ENCODE results near the gene UVRAG. TPM values are rescaled to one million over a fixed set of nuclear protein-coding genes. Genes with fewer than 3 reads are reported as not detected.

The UVRAG gene
- total RNA-seq, 1 experiment from 2014 or later, result 29.5 TPM

- ChIA-PET POLR2A (no interaction called here), CTCF (interaction anchor here (0.6 kb wide), 1 partner anchor 392 kb away, joined by 3 read pairs; no protein-coding TSS in a partner anchor)
- Histone ChIP-seq H3K36me3 (ENCODE audit: control insufficient read depth, insufficient read depth, low read length) (no peaks in the 10 kb centered on the region), H3K27me3 (ENCODE audit: control insufficient read depth, insufficient read depth, low read length) (no peaks in the 10 kb centered on the region), H3K27ac (ENCODE audit: low read length) (no peak overlapping the region), H3K4me3 (ENCODE audit: low read depth in 2 of 2, low read length in 2 of 2) (no peak overlapping the region), H3K9me3 (ENCODE audit: control insufficient read depth, insufficient read depth, low read depth, low read length) (no peaks in the 10 kb centered on the region), H3K4me1 (ENCODE audit: control insufficient read depth, insufficient read depth, low read length) (no peaks in the 10 kb centered on the region)
- ATAC-seq (no peak), DNase-seq (ENCODE audit: low read depth, low spot score) (no peak)
- in situ Hi-C loops (cut with HindIII; ENCODE audit: low pct_unique_long_range_greater_than_20kb, low sequenced_read_pairs), result no loop called here
- intact Hi-C loops (cut with micrococcal nuclease; ENCODE audit: unreplicated experiment), result no loop called here
- BruUV-seq (replicated peaks), result no TSS peak
- TF ChIP-seq TCF7L2 (IDR thresholded peaks at IDR 0.05; ENCODE audit: low read depth, low read length), result no peak
- TF ChIP-seq, protein P1, sequence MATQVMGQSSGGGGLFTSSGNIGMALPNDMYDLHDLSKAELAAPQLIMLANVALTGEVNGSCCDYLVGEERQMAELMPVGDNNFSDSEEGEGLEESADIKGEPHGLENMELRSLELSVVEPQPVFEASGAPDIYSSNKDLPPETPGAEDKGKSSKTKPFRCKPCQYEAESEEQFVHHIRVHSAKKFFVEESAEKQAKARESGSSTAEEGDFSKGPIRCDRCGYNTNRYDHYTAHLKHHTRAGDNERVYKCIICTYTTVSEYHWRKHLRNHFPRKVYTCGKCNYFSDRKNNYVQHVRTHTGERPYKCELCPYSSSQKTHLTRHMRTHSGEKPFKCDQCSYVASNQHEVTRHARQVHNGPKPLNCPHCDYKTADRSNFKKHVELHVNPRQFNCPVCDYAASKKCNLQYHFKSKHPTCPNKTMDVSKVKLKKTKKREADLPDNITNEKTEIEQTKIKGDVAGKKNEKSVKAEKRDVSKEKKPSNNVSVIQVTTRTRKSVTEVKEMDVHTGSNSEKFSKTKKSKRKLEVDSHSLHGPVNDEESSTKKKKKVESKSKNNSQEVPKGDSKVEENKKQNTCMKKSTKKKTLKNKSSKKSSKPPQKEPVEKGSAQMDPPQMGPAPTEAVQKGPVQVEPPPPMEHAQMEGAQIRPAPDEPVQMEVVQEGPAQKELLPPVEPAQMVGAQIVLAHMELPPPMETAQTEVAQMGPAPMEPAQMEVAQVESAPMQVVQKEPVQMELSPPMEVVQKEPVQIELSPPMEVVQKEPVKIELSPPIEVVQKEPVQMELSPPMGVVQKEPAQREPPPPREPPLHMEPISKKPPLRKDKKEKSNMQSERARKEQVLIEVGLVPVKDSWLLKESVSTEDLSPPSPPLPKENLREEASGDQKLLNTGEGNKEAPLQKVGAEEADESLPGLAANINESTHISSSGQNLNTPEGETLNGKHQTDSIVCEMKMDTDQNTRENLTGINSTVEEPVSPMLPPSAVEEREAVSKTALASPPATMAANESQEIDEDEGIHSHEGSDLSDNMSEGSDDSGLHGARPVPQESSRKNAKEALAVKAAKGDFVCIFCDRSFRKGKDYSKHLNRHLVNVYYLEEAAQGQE (IDR thresholded peaks at IDR 0.05; ENCODE audit: insufficient read depth in 1 of 2, low read depth in 2 of 2, low read length in 1 of 2), result no peak
- TF ChIP-seq SIN3A (IDR thresholded peaks at IDR 0.05; ENCODE audit: borderline replicate concordance, insufficient read depth, low read depth, low read length), result no peak
- TF ChIP-seq POLR2AphosphoS5 (IDR thresholded peaks at IDR 0.05; ENCODE audit: low read depth, low read length), result no peak
- no peak for TF ChIP-seq CTCF (IDR thresholded peaks at IDR 0.05)
Measured at GRCh38 chr11:76120513-76121101, 305.6 kb downstream of the UVRAG start.

DNA sequence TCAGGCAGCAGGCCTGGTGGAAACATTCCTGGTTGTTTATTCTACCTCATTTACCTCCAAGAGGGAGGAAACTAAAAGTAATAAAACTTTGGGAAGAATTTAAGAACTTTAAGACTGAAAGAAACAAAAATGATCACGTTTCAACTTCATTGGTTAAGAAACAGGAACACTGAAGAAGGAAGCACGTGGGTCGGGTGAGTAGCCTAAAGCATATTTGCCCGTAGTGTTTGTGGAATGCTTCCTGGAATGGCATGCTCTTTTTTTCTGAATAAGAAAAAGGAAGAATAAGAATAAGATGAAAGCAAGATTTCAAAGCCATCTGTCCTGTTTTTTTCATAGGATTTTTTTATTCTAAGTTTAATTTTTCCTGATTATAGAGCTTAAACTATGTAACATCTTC, 308.2 kb downstream of the UVRAG start:
- H3K9me3 ChIP-seq (ENCODE audit: control insufficient read depth, insufficient read depth, low read depth, low read length), result no peaks in the 10 kb centered on the region
- H3K36me3 ChIP-seq (ENCODE audit: control insufficient read depth, insufficient read depth, low read length), result no peaks in the 10 kb centered on the region
- CTCF ChIA-PET, result no interaction called here
- H3K4me3 ChIP-seq (ENCODE audit: low read depth in 2 of 2, low read length in 2 of 2), result no peak overlapping the region
- no TSS peak for BruUV-seq (replicated peaks)
- no peak overlapping the region for H3K27ac ChIP-seq (ENCODE audit: low read length)
- POLR2A ChIA-PET, result no interaction called here
- no peaks in the 10 kb centered on the region for H3K27me3 ChIP-seq (ENCODE audit: control insufficient read depth, insufficient read depth, low read length)
- in situ Hi-C loops (cut with HindIII; ENCODE audit: low pct_unique_long_range_greater_than_20kb, low sequenced_read_pairs), result no loop called here
- no peak for ATAC-seq
- intact Hi-C loops (cut with micrococcal nuclease; ENCODE audit: unreplicated experiment), result no loop called here
- H3K4me1 ChIP-seq (ENCODE audit: control insufficient read depth, insufficient read depth, low read length), result no peaks in the 10 kb centered on the region
- DNase-seq (ENCODE audit: low read depth, low spot score), result no peak
- TF ChIP-seq POLR2AphosphoS5 (IDR thresholded peaks at IDR 0.05; ENCODE audit: low read depth, low read length) (no peak), TCF7L2 (IDR thresholded peaks at IDR 0.05; ENCODE audit: low read depth, low read length) (no peak), CTCF (IDR thresholded peaks at IDR 0.05) (no peak)

Data from Panc1 (cell line).